Measurements from ENCODE around the gene SUMO3.
A peak's percentile ranks its signal among the peaks of the same experiment; 100 is the strongest.

The SUMO3 gene

DNA sequence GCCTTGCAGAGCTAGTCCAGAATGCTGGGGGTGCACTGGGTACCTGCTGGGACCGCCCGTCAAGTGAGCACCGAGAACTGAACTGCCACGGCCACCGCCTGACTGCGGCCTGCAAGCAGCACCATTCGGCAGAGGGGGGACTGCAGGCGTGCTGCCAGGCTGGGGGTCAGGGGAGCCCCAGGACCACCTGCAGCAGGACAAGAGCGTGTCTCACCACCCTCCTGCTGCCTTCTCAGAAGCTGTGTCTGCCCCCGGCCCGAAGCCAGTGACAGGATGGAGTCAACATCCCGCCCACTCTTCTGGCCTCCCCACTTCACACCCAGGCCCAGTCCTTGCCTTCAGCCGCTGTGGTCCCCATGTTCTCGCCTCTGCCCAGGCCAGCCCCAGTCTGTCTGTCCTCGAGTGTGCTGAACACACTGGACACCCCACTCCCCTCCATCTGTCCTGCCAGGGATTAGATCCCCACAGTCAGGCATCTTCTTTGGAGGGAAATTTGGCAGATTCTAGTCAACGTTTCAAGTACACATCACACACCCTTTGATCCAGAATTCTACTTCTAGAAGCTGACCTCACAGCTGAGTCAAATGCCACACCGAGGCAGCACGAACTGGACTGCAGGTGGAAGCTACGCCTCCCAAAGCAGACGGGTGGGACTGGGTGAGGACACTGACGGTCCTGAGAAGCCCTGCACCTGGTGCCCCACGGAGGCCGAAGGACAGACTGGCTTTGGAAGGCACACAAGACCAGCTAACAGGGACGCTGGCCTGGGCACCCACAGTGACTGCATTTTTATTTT, 29.6 kb upstream of the SUMO3 start:
- Histone ChIP-seq H3K4me3 (replicated peaks; ENCODE audit: insufficient read depth, low read length) (no peak overlapping the region), H3K27me3 (ENCODE audit: insufficient read depth, poor library complexity, severe bottlenecking) (no peaks in the 10 kb centered on the region), H3K27ac (replicated peaks) (no peak overlapping the region; the same call in 1 of the 2 replicates)
- DNase-seq (ENCODE audit: low read depth in 1 of 2, low spot score in 1 of 2) = no peak
- TF ChIP-seq POLR2AphosphoS5 (IDR thresholded peaks at IDR 0.05; ENCODE audit: low read depth) (peak; percentile 22; the same call in 1 of the 2 replicates), CTCF (IDR thresholded peaks at IDR 0.05; ENCODE audit: insufficient read depth, low read length) (no peak)

GRCh38 chr21:44846485-44847260, 28.8 kb upstream of the SUMO3 start:
- DNase-seq (ENCODE audit: low read depth in 1 of 2, low spot score in 1 of 2) = peak; percentile 73 to 93
- no peak for TF ChIP-seq CTCF (IDR thresholded peaks at IDR 0.05; ENCODE audit: insufficient read depth, low read length)
- TF ChIP-seq, protein P1, sequence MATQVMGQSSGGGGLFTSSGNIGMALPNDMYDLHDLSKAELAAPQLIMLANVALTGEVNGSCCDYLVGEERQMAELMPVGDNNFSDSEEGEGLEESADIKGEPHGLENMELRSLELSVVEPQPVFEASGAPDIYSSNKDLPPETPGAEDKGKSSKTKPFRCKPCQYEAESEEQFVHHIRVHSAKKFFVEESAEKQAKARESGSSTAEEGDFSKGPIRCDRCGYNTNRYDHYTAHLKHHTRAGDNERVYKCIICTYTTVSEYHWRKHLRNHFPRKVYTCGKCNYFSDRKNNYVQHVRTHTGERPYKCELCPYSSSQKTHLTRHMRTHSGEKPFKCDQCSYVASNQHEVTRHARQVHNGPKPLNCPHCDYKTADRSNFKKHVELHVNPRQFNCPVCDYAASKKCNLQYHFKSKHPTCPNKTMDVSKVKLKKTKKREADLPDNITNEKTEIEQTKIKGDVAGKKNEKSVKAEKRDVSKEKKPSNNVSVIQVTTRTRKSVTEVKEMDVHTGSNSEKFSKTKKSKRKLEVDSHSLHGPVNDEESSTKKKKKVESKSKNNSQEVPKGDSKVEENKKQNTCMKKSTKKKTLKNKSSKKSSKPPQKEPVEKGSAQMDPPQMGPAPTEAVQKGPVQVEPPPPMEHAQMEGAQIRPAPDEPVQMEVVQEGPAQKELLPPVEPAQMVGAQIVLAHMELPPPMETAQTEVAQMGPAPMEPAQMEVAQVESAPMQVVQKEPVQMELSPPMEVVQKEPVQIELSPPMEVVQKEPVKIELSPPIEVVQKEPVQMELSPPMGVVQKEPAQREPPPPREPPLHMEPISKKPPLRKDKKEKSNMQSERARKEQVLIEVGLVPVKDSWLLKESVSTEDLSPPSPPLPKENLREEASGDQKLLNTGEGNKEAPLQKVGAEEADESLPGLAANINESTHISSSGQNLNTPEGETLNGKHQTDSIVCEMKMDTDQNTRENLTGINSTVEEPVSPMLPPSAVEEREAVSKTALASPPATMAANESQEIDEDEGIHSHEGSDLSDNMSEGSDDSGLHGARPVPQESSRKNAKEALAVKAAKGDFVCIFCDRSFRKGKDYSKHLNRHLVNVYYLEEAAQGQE (IDR thresholded peaks at IDR 0.05; ENCODE audit: insufficient replicate concordance, low read depth) = no peak
- peak; percentile 91 for TF ChIP-seq SPI1 (IDR thresholded peaks at IDR 0.05; ENCODE audit: borderline replicate concordance, low read depth)
- no peak for TF ChIP-seq GABPA (IDR thresholded peaks at IDR 0.05; ENCODE audit: low read depth)
- TF ChIP-seq POLR2AphosphoS5 (IDR thresholded peaks at IDR 0.05; ENCODE audit: low read depth) = peak; percentile 53
- H3K27me3 ChIP-seq (ENCODE audit: insufficient read depth, poor library complexity, severe bottlenecking) = no peaks in the 10 kb centered on the region
- H3K4me3 ChIP-seq (replicated peaks; ENCODE audit: insufficient read depth, low read length) = no peak overlapping the region
- peak overlapping the region; percentile 81 for H3K27ac ChIP-seq (replicated peaks)

DNA sequence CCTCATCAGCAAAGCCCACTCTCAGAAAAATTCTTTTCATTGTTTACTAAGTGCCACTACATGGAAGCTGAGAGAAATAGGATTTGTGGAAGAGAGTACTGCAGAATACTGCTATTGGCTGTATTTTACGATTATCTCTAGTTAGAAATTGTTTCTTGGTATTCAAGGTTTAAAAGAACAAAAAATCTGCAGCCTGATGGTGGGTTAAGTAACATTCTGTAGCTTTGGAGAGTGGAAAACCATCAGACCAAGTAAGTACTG, 28.3 kb upstream of the SUMO3 start:
- Histone ChIP-seq H3K27ac (replicated peaks) (peak overlapping the region; percentile 81), H3K4me3 (replicated peaks; ENCODE audit: insufficient read depth, low read length) (peak overlapping the region; percentile 32), H3K27me3 (ENCODE audit: insufficient read depth, poor library complexity, severe bottlenecking) (no peaks in the 10 kb centered on the region)
- TF ChIP-seq SPI1 (IDR thresholded peaks at IDR 0.05; ENCODE audit: borderline replicate concordance, low read depth) (no peak), GABPA (IDR thresholded peaks at IDR 0.05; ENCODE audit: low read depth) (no peak), CTCF (IDR thresholded peaks at IDR 0.05; ENCODE audit: insufficient read depth, low read length) (no peak), POLR2AphosphoS5 (IDR thresholded peaks at IDR 0.05; ENCODE audit: low read depth) (no peak)
- TF ChIP-seq, protein P1 (IDR thresholded peaks at IDR 0.05; ENCODE audit: insufficient replicate concordance, low read depth) = no peak
- DNase-seq (ENCODE audit: low read depth in 1 of 2, low spot score in 1 of 2) = no peak

Data from HL-60 (cell line).